Measurements from ENCODE around the gene PAIP1.
"Not testable (repeated sequence)": the region's sequence is repeated elsewhere in the genome, so short reads cannot be mapped to it uniquely, and the experiment has no call there.

Gene PAIP1

DNA sequence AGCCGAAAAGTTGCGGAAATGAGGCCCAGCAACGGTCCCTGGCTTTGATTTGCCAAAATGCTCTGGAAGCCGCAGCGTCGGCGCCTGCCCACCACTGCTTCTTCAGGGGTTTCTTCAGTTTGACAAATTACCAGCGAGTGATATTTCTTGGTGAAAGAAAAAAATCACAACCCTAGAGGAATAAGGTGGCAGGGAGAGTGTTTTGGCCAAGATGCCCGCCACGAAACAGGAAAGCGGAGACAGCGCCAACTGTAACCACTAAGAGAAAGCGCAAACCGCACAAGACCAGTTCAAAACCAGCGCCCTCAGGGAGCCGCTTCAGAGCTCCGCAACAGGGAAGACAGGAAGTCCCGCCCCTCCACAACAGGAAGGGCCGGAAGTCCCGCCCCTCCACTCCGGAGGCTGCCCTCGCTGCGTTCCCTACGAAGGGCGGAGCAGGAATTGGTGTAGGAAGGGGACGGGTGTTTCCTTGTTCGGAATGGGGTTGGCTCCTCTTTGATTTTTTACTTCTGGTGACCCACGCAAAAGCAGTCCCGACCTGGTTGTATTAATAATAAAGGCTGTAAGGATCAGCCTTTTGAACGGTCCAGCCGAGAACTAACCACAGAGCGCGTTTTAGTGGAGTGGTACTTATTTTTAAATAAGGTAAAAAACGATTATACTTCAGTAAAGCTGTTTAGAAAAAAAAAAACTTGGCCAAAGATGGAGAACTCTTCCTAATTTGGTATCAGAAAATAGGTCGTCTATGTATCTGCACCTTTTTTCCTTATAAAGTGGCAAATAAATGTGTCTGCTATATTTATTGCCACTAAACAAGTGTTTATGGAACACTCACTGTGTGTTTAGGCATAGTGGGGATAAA is 41.8 kb downstream of the PAIP1 start, which contains the start of gene C5orf34:
TSS of gene C5orf34 (minus strand) at position 333 of the 862 bp plus-strand sequence. CDS start 5,809 bp downstream, outside the sequence.
- peak; percentile 97 for DNase-seq (ENCODE audit: low spot score)

DNA sequence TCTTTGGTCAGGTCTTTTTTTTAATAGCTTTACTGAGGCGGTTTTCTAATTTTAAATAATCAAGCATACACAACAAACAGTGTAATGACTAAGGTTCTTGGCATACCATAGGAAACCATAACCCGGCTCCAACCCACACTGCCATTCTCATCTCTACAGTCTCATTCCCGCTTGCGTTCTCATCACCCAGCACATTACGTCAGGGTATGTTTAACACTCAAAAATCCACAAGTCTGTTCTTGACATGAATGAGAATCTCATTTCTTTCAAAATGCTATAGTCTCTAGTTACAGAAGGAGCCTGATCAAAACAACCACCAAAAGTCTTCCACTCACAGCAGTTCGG is 42.4 kb downstream of the PAIP1 start:
- no peak for DNase-seq (ENCODE audit: low spot score)

DNA sequence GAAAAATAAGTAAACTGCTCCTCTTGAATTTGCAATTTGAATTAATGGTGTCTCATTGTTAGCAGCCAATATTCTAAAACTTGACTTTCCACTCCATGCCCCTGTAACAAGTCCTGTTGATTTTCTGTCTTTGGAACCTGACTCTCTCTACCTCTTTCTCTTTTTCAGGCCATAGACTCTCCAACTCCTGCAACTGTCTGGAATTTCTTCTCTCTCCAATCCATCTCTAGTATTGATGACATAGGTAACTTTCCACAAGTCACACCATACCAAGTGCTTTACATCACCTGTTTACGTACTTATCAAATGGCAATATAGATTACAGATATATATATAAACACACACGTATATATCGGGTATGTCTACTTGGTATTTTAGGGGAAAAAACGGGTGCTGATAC is 42.9 kb downstream of the PAIP1 start:
- peak; percentile 28 for DNase-seq (ENCODE audit: low spot score)

DNA sequence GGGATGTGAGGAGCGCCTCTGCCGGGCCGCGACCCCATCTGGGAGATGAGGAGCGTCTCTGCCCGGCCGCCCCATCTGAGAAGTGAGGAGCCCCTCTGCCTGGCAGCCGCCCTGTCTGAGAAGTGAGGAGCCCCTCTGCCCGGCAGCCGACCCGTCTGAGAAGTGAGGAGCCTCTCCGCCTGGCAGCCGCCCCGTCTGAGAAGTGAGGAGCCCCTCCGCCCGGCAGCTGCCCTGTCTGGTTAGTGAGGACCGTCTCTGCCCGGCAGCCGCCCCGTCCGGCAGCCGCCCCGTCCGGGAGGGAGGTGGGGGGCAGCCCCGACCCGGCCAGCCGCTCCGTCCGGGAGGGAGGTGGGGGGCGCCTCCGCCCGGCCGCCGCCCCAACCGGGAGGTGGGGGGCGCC is 45.8 kb downstream of the PAIP1 start:
- not testable (repeated sequence) for DNase-seq (ENCODE audit: low spot score)

DNA sequence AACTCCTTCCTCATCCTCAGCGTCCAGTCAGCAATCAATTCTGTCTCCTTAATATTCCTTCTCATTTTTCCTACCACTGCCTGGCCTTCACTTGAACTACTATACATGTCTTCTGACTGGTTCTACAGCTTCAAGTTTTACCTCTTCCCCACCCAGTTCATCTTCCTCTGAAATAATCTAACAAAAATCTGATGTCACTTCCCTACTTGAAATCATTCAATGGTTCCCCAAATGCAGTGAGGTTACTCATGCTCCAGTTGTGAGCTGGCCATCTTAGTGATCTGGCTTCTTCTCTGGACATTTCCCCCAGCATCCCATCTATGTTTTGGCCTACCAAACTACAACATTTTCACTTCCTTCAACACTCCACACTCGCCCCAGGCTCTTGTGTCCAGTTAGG is 58.3 kb downstream of the PAIP1 start:
- no peak for DNase-seq (ENCODE audit: low spot score)

DNA sequence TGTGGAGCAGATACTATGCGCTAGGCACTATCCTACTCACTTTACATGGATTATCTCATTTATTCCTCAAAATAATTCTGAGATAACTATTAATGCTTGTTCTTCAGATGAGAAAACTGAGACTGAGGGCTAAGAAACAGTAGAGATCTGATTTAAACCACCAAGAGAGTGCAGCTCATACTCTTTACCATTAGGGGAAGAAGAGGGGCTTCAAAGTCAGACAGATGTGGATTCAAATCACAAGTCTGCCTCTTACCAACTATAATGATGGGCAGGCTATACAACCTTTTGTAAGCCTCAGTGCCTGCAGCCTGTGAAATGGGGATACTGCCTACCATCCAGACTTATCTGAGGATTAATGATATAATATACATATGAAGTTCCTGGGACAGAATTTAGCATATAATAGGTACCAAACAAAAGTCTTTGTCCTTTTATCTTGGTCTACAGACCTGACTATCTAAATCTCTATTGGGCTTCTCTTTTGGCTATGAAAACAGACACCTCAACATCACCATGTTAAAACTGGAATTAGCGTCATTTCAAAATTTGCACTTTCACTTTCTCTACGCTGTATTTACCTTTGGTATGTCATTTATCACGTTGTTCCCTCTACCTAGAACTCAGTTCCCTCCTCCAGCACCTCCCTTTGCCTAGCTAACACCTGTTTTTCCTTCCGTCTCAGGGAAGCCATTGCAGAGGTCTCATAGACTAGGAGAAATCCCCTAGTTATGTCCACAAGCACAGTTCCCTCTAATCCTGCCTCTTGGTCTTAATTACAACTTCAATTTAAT is 59.4 kb downstream of the PAIP1 start:
- no peak for DNase-seq (ENCODE audit: low spot score)

DNA sequence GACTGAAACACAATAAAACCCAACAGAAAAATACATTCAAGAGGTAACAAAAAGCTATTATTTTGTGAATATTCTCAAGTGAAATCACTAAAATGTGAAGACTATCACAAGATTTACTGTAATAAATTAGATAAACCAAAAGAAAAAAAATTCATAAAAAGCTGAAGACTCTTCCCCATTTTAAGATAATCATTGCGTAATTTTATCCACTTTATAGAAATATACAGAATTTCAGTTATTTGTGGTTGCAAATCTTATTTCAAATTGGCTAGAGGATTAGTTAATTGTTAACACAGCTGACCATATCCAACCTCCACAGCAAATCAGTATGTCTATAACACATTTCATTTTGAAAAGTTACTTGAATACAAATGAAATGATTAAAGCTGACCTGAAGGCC is 65.6 kb downstream of the PAIP1 start:
- DNase-seq (ENCODE audit: low spot score): no peak

DNA sequence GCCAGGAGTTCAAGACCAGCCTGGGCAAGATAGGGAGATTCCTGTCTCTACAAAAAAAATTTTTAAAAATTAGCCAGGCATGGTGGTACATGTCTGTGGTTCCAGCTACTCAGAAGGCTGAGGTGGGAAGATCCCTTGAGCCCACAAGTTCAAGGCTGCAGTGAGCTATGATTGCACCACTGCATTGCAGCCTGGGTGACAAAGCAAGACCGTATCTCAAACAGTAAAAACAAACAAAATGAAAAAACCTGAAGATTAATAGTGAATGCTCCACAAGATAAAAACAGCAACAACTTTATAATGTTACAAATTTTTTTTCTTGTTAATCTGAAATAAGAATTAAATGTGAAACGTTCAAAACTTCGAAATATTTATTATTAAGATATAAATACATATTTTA is 70.5 kb downstream of the PAIP1 start:
- DNase-seq (ENCODE audit: low spot score): no peak

DNA sequence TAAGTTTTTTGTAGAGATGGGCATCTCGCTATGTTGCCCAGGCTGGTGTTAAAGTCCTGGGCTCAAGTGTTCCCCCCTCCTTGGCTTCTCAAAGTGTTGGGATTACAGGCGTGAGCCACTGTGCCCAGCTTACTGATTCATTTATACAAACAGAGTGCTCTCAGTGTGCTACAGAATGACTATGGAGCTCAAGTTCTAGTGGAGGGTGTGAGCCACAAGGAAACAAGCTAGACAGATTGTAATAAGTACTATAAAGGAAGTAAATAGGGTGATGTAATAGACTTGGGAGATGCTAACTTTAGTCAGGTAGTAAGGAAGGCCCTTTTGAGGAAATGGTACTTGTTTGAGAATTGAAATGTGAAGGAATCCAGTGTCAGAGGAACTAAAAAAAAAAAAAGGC is 71.5 kb downstream of the PAIP1 start:
- DNase-seq (ENCODE audit: low spot score): peak; percentile 22

DNA sequence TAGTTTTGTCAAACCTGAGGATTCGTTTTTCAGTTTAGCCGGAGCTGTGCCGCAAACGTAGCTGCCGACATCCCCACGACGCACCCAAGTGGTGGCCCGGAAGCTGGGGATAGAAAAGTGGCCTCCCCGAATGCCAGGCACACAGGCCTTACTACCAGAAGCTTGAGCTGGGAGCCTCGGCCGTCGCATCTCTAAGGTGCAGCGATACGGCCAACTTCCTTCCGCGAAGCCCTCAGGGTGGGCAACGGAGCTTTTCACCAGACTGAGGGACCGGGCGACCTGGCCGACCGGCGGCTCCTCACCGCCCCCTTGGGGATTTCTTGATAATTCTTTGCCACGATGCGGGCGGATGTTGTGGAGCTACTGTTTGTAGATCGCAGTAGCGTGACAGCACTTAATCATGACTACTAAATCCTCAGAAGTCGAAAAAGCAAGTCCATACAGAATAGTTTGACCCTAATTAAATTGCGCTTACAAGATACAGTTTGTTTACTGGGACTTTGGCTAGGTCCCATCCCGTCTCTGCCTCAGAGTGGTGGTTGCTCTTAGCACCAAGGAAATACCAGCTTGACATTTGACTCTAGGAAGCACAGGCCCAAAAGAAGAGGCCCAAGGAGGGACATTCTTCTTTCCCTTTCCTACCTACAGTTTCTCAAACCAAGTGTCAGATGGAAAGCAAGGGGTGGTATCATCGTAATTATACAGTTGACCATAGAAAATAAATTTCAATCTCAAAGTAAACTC is 72.6 kb downstream of the PAIP1 start:
- peak; percentile 95 for DNase-seq (ENCODE audit: low spot score)

DNA sequence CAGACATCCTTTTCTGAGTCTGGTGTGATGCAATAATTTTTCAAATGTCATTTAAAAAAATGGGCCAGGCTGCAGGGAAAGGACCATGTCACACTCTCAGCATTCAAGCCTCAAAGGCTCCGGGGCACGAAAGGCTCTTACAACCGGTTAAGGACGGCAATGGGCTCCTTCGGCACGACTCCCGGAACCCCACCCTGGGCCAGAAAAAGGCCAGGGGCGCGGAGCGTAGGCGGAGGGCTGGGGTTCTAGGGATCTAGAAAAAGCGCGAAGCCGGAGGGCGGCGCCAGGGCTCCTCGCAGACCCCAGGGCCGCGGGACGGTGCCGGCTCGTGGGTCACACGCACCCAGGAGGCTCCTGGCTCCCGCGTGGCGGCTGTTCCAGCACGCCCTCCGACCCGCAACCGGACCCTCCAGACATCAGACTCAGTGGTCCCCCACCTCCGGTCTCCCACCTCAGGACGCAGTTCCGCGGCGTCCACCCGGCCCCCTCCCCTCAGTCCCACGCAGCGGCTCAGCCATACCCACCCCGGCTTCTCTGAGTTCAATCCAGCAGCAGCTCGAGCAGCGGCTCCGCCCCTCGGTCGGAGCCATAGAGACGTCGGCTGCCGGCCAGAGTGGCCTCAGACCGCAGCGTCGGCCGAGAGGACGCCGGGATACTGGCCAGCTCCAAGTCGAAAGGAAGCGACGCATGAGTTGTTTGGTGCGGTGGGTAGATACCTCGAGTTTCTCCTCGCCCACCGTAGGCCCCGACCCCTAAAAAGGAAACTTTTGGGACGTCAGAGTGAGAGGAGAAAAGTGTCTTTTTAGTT is 73.4 kb downstream of the PAIP1 start, which contains the start of gene TMEM267:
TSS of gene TMEM267 (minus strand) at position 568 of the 808 bp plus-strand sequence. CDS start 29,896 bp downstream, outside the sequence.
- peak; percentile 93 for DNase-seq (ENCODE audit: low spot score)

DNA sequence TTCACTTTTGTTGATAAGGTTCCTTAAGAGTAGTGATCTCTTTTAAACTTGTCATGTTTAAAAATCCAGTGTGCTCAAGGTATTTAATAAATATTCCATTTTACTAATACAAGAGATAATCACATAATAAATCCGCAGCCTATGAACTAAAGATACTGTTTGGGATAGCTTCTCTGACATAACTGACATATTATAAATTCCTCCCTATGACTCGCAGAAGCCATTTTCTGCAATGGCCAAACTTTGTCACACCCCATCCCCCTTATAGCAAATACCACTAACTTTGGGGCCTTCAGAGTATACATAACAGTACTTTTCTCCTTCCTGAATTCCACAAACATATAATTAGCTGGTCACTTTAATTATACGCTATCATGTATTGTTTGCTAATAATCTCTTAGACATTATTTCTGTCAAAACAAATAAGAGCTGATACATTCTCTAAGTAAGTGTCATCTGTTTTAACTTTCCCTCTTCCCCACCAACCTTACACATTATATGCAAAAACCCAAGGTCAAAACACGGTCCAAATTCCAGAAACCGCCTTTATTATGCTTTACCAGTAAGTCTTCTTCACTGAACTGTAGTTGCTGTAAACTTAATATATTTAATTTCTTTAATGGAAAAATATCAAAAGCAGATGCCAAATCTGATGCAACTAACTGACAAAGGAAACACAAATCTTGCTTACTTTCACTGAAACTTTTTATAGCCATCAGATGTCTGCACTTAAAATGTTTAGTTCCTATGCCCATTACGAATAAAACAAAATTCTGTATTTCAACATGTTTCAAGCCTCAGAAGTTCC is 74.2 kb downstream of the PAIP1 start:
- no peak for DNase-seq (ENCODE audit: low spot score)
